Gastroesophageal sphincter (tissue), 3 donors: ENCODE data around the gene SLC6A1.

Experiments used
- CTCF ChIP-seq, 4 experiments: fragments of 200-600 bp in 2 of 4; fragments of 450-650 bp in 2 of 4; sonication (generic) in 1 of 4; IDR thresholded peaks; one replicate each; pipeline ENCODE4 v1.5.1; 2017 to 2019; ENCODE audit warnings: antibody characterized with exemption in 4 of 4, mild to moderate bottlenecking in 2 of 4, moderate library complexity in 2 of 4
- POLR2AphosphoS5 ChIP-seq: sonication (generic); formaldehyde crosslinking; IDR thresholded peaks from one replicate; pipeline ENCODE4 v1.6.1; 2017; ENCODE audit warnings: antibody characterized with exemption

- no peak for TF ChIP-seq CTCF (IDR thresholded peaks at IDR 0.05)
- no peak for TF ChIP-seq POLR2AphosphoS5
Measured at GRCh38 chr3:11021611-11022011, 29.1 kb downstream of the SLC6A1 start.
